LNCAP (cell line): ENCODE results near the gene CLK3.

Experiments used
- CTCF ChIP-seq: fragments of 450-650 bp; IDR thresholded peaks from 2 replicates; pipeline ENCODE4 v1.5.1; 2017; ENCODE audit warnings: mild to moderate bottlenecking

Gene CLK3

GRCh38 chr15:74594455-74594854 lies 21.2 kb upstream of the CLK3 start:
- no peak for TF ChIP-seq CTCF

GRCh38 chr15:74595271-74595670 lies 20.4 kb upstream of the CLK3 start:
- TF ChIP-seq CTCF, result no peak

GRCh38 chr15:74598126-74598842 lies 17.4 kb upstream of the CLK3 start:
- no peak for TF ChIP-seq CTCF

- TF ChIP-seq CTCF, result no peak
These were observed 16.5 kb upstream of the CLK3 start for GRCh38 chr15:74599156-74599555.

GRCh38 chr15:74603026-74603788 lies 12.4 kb upstream of the CLK3 start:
- no peak for TF ChIP-seq CTCF

- no peak for TF ChIP-seq CTCF
These were observed 11.6 kb upstream of the CLK3 start for GRCh38 chr15:74603789-74604705.
